ENCODE results near the gene SRA1.

Gene SRA1

GRCh38 chr5:140570058-140570457 lies 12.8 kb upstream of the SRA1 start:
- DNase-seq = no peak

- no peak for DNase-seq
Observed at GRCh38 chr5:140569197-140569596, 11.9 kb upstream of the SRA1 start.

- DNase-seq = no peak
Observed at GRCh38 chr5:140568443-140569063, 11.3 kb upstream of the SRA1 start.

GRCh38 chr5:140567871-140568270 lies 10.6 kb upstream of the SRA1 start:
- no peak for DNase-seq

DNA sequence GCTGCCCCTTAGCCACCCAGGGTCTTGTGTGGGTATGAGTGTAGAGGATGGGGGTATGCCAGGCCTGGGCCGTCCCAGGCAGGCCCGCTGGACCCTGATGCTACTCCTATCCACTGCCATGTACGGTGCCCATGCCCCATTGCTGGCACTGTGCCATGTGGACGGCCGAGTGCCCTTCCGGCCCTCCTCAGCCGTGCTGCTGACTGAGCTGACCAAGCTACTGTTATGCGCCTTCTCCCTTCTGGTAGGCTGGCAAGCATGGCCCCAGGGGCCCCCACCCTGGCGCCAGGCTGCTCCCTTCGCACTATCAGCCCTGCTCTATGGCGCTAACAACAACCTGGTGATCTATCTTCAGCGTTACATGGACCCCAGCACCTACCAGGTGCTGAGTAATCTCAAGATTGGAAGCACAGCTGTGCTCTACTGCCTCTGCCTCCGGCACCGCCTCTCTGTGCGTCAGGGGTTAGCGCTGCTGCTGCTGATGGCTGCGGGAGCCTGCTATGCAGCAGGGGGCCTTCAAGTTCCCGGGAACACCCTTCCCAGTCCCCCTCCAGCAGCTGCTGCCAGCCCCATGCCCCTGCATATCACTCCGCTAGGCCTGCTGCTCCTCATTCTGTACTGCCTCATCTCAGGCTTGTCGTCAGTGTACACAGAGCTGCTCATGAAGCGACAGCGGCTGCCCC lies 10.0 kb upstream of the SRA1 start:
- no peak for DNase-seq

DNA sequence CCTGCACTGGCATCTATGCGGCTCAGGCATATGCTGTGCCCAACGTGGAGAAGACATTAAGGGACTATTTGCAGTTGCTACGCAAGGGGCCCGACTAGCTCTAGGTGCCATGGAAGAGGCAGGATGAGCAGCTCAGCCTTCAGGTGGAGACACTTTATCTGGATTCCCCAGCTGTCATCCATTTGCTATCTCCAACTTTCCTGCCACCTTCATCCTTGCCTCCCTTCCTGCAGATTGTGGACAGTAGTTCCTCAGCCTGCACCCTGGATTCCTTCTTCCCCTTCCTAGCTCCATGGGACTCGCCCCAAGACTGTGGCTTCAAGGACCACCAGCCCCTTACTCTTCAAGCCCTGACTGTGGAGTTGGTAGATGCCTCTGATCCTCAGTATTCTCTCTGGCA lies 9.4 kb upstream of the SRA1 start:
- DNase-seq = no peak

DNA sequence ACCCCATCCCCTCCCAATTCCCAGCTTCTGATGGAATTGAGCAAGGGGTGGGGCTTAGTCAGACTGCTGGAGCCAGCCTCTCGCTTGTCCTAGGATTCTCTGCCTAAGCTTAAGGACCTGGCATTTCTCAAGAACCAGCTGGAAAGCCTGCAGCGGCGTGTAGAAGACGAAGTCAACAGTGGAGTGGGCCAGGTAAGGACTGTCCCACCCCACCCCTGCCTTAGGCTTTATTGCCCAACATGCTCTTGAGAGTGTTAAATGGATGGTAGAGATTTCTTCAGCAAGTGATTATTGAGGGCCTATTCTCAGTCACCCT lies 8.5 kb upstream of the SRA1 start:
- DNase-seq = no peak

DNA sequence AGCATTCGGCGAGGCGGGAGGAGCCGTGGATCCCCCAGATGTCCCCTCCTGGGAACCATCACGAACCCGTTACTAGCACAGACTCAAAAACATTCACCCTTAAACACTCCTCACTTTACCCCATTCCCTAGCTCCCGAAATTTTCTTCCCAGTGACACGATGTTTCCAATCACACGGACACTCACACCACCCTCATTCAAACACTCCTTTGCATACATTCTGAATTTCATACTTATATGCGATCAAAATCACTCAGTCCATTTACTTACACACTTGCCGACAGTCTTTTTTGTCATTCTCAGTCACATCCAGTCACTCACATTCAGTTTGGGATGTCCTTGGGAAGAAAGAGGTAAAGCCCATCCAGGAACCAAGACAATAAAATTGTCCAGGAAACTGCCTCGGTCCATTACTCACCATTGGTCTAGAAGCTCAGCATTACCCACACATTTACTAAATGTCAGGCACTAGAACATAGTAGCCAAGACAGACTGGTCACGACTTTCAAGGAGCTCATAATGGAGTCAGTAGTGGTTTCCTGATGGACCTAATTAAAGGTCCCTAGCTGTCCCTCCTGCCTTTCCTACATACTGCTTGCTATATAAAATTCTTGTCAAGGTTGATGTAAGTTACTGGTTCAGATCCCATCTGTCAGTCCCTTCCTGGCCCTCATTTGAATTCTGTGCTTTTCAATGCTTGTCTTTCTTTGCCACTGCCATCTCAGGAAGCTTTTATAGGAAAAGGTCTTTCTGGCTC lies 7.9 kb upstream of the SRA1 start:
- DNase-seq = no peak

DNA sequence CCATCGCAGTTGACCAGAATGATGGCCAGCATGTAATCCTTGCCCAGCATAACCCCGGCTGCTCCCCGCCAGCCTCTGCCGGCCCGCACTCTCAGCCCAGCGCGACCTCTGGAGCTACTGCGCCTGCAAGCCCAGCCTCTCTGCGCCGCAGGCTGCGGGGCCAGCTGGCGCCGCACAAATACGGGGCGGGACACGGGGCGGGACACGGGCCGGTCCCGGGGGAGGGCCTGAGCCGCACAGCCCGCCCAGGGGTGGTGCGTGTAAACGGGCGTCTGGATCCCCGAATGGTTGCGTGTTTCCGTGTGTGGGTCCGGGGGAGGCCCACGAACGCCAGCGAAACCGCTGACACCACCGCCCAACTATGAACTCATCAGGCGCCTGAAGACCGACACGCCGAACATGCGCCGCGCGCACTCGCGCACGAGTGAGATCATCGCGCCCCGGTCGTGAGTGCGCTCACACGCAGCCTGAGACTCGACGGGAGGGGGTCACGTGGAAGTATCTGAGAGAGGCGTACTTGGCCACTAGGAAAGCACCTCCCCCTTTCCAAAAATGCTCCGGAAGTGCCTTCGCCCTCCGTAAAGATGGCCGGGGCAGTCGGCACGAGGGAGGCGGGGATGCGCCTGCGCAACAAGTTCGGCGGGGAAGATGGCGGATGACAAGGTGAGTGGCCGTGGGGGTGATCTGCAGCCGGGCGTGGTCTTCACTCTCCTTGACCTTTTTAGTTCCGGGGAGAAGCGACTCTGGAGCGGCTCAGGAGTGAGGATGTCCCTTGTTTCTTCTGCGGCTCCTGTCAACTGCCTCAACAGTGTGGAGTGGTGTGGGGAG lies 7.1 kb upstream of the SRA1 start, which contains the start of the genes APBB3 and SLC35A4:
TSS of gene APBB3 (minus strand) at position 403 of the 828 bp plus-strand sequence. CDS start at position 50, 353 bp downstream.
TSS of gene SLC35A4 (plus strand) at position 633 of the 828 bp plus-strand sequence. CDS start 2,342 bp downstream, outside the sequence.
- DNase-seq = peak; percentile 98

- no peak for DNase-seq
Observed at GRCh38 chr5:140563596-140563995, 6.3 kb upstream of the SRA1 start.

DNA sequence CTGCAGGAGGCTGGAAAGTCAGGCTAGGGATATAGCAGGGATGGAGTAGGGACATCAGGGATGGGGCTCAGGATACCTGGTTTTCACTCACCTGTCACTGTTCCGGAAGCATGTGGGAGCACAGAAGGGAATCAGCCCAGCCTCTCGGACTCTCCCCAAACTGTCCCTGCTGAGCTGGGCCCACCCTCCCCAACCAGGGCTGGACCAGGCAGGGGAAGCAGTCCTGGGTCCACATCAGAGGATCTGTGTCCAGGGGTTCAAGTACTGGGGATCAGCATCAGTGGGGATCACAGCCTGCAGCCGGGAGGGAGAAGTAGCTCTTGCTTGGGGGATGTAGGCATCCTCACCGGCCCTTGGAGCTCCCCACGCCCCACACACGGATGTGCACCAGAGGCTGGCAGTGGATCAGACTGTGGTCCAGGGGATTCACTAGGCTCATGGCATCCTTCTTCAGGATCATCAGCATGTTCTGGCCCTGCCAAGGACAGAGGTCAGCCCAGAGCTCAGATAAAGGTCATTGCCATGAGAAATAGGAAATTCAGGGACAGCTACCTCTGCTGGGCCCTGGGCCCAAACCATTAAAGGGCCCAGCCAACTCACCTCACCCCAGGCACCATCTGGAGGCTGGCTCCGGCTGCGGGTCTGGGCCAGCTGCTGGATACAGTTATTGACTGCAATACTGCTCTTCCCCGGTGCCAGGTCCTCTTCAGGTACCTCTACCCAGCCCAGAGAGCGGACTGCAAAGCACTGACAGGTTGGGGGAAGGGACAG lies 4.7 kb upstream of the SRA1 start:
- DNase-seq = no peak

DNA sequence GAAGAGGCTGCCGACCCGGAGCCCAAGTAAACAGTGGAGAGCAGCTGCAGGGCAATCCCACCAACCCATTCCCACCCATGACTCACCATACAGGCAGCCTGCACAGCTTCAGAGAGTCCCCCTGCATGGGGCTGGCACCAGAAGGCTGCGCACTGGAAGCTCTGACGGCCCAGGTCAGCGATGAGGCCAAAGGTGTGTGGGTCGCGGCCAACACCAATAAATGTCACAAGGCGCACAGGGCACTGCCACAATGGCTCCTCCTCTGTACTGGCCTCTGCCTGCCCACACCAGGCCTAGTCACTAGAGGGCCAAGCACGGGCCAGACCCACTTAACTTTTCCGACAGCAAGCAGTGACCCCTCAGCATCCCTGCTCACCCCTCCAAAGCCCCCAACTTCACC lies 3.0 kb upstream of the SRA1 start:
- no peak for DNase-seq

DNA sequence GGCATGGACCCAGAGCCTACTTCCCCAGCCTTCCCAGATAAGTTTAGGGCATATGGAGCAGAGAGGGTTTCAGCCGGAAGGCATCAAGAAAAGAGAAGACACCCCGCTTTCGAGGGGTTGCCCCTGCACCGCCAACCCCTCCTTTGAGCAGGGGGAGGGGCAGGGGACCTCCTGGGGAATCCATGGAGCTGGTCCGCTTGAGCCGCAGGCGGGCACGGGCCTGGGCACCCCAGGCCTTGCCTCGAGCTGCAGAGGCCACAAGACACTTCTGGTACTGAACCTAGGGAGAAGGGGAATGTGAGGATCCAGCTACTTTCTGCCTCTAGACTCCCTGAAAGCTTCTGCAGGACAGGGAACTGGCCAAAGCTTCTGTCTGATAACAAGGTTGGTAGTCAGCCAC lies 1.3 kb upstream of the SRA1 start:
- DNase-seq = no peak

GRCh38 chr5:140557965-140558364 lies 692 bp upstream of the SRA1 start:
- no peak for DNase-seq

GRCh38 chr5:140556438-140556837 lies 835 bp downstream of the SRA1 start:
- DNase-seq = peak; percentile 1

DNA sequence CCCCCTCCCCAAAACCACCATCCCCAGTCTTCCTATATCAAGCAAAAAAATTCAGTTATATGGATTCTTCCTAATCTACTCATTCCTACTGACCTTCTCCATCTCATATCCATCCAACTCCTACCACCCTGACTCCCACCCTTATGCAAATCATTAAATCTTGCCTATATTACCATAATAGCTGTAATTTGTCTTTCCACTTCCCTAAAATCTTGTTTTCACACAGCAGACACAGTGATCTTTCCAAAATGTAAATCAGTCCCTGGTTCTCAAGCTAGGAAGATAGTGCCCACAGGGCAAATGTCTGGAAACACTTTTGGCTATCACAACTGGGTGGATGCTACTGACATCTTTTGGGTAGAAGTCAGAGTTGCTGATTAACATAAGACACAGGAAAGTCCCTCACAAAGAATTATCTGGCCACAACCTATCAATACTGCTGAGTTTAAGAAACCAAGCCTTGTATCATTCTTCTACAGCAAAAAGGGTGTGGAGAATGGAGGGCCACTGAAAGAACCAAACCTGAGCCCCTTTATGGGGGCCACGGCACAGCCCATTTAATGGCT lies 1.4 kb downstream of the SRA1 start:
- no peak for DNase-seq

GRCh38 chr5:140554454-140554853 lies 2.8 kb downstream of the SRA1 start:
- no peak for DNase-seq

DNA sequence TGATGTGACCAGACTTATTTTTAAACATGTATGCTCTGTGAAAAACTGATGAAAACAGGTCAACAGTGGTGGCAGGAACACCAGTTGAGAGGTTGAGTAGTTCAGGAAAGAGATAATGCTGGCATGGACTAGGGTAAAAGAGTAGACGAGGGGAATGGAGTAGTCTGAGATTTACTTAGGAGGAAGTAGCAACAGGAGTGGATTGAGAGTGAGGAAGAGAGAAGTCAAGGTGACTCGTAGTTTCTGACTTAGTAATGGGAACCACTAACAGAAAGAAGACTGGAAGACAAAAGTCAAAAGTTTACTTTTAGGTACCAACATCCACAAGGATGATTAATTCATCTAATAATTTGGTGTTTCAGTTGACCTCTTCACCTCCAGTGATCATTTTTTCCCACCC lies 3.6 kb downstream of the SRA1 start:
- peak; percentile 0 for DNase-seq

GRCh38 chr5:140551872-140552271 lies 5.4 kb downstream of the SRA1 start:
- no peak for DNase-seq

- DNase-seq = no peak
Observed at GRCh38 chr5:140550147-140551079, 6.9 kb downstream of the SRA1 start.

Measured in GDM1 (cell line).